Ishikawa (cell line): ENCODE data around the gene STAMBP.

Experiments used
- CEBPB ChIP-seq: IDR thresholded peaks from 2 replicates; pipeline ENCODE4 v1.6.1; 2012
- CREB1 ChIP-seq: IDR thresholded peaks from 2 replicates; pipeline ENCODE4 v1.6.1; 2012; ENCODE audit warnings: low read depth
- EGR1 ChIP-seq: IDR thresholded peaks from 2 replicates; pipeline ENCODE4 v1.6.1; 2012
- FOXM1 ChIP-seq: IDR thresholded peaks from 2 replicates; pipeline ENCODE4 v1.6.1; 2012; ENCODE audit warnings: low read depth, borderline replicate concordance
- REST ChIP-seq: IDR thresholded peaks from 2 replicates; pipeline ENCODE4 v1.6.1; 2012; ENCODE audit warnings: low read depth, mild to moderate bottlenecking
- TCF12 ChIP-seq: IDR thresholded peaks from 2 replicates; pipeline ENCODE4 v1.6.1; 2012; ENCODE audit warnings: low read depth
- YY1 ChIP-seq: IDR thresholded peaks from 2 replicates; pipeline ENCODE4 v1.6.1; 2012; ENCODE audit warnings: low read depth
- ZBTB7A ChIP-seq: IDR thresholded peaks from 2 replicates; pipeline ENCODE4 v1.6.1; 2012; ENCODE audit warnings: low read depth
- TF ChIP-seq, protein P1 (sequence below): IDR thresholded peaks from 2 replicates; pipeline ENCODE4 v1.6.1; 2012
- TF ChIP-seq, protein P2 (sequence below): IDR thresholded peaks from 2 replicates; pipeline ENCODE4 v1.6.1; 2012

GRCh38 chr2:73888388-73888787 is 59.6 kb downstream of the STAMBP start:
- TF ChIP-seq, protein P1, sequence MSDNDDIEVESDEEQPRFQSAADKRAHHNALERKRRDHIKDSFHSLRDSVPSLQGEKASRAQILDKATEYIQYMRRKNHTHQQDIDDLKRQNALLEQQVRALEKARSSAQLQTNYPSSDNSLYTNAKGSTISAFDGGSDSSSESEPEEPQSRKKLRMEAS, result no peak
- no peak for TF ChIP-seq CEBPB
- no peak for TF ChIP-seq EGR1
- TF ChIP-seq, protein P2, sequence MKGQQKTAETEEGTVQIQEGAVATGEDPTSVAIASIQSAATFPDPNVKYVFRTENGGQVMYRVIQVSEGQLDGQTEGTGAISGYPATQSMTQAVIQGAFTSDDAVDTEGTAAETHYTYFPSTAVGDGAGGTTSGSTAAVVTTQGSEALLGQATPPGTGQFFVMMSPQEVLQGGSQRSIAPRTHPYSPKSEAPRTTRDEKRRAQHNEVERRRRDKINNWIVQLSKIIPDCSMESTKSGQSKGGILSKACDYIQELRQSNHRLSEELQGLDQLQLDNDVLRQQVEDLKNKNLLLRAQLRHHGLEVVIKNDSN, result no peak
- TF ChIP-seq TCF12, result no peak
- TF ChIP-seq REST, result no peak
- TF ChIP-seq ZBTB7A, result no peak
- no peak for TF ChIP-seq FOXM1
- no peak for TF ChIP-seq CREB1
- no peak for TF ChIP-seq YY1
